ENCODE results near the gene GLG1.

GRCh38 chr16:74561626-74562025 is 45.3 kb downstream of the GLG1 start:
- TF ChIP-seq CTCF (conservative IDR thresholded peaks at IDR 0.05) (no peak), ZFX (IDR thresholded peaks at IDR 0.05) (no peak)
